Measurements from ENCODE around the gene MAPK10. TPM values are rescaled to one million over a fixed set of nuclear protein-coding genes. Genes with fewer than 3 reads are reported as not detected.

The MAPK10 gene
- total and polyA plus RNA-seq, 10 of the 15 experiments (the other 5 are each of a cell fraction or from before 2014, with no cell fraction given), result 1.1 to 4.2 (median 2.4) TPM

DNA sequence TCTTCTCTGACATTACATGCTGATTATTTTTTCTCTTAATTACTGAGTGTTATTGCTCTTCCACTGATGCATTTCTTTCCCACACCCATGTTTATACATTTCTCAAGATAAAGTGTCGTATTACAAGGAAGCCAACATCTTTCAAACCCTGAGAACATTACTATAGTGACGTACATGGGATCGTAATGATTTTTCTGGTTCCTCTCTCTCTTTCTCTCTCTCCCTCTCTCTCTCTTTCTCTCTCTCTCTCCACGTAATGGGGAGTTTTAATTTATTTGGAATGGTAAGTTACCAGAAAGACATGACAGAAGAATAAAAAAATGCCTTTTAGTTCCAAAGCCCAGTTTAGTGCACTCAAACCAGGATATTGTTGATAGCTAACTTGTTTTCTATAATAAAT lies 40.4 kb upstream of the MAPK10 start:
- in situ Hi-C loops (cut with MboI), result no loop called here
- ChIA-PET POLR2A (interaction anchor here (1.0 kb wide), 1 partner anchor 15 kb away, joined by 5 read pairs; no protein-coding TSS in a partner anchor), CTCF (no interaction called here), SMC1A (ENCODE audit: uncharacterized antibody, unreplicated experiment) (no interaction called here), RAD21 (ENCODE audit: unreplicated experiment) (no interaction called here)
- DNase-seq (ENCODE audit: low read depth, low spot score) (no peak), FAIRE-seq (no peak), ATAC-seq (no peak)
- no peaks in the 10 kb centered on the region for H3K4me1 ChIP-seq (ENCODE audit: control insufficient read depth, insufficient read depth, low read length)
- H3K4me3 ChIP-seq, result no peak overlapping the region
- WGBS (ENCODE audit: insufficient coverage, insufficient replicate concordance, low lambda C conversion rate, missing lambda C conversion rate), result 47% methylated on average over 4 of the region's 4 CpGs
- H3K9me3 ChIP-seq (replicated peaks; ENCODE audit: control insufficient read depth, insufficient read depth, low read length), result no peaks in the 10 kb centered on the region
- no peak overlapping the region for H3K4me2 ChIP-seq (ENCODE audit: control insufficient read depth, insufficient read depth)
- H3K27me3 ChIP-seq (replicated peaks in 1 of 2; ENCODE audit: control insufficient read depth in 2 of 2, insufficient read depth in 2 of 2, low read length in 1 of 2), result no peaks in the 10 kb centered on the region
- H3K9ac ChIP-seq (ENCODE audit: control insufficient read depth, insufficient read depth, low read length), result no peak overlapping the region
- BruUV-seq (replicated peaks), result no TSS peak
- no peaks in the 10 kb centered on the region for H4K20me1 ChIP-seq (ENCODE audit: control insufficient read depth, insufficient read depth)
- TF ChIP-seq RB1 (IDR thresholded peaks at IDR 0.05; ENCODE audit: borderline replicate concordance) (no peak), RBBP5 (conservative IDR thresholded peaks at IDR 0.05) (no peak), MTA3 (IDR thresholded peaks at IDR 0.05; ENCODE audit: borderline replicate concordance, low read length) (no peak), MEF2A (IDR thresholded peaks at IDR 0.05; ENCODE audit: insufficient read depth, low read depth, low read length) (no peak), RELA (IDR thresholded peaks at IDR 0.05; ENCODE audit: borderline replicate concordance, partially characterized antibody) (no peak), SMARCA5 (IDR thresholded peaks at IDR 0.05) (no peak), ESRRA (IDR thresholded peaks at IDR 0.05; ENCODE audit: low read length) (no peak), RCOR1 (conservative IDR thresholded peaks at IDR 0.05; ENCODE audit: low read depth, low read length) (no peak), SPI1 (IDR thresholded peaks at IDR 0.05; ENCODE audit: borderline replicate concordance, insufficient read depth, low read depth, low read length) (no peak), SUZ12 (IDR thresholded peaks at IDR 0.05; ENCODE audit: unreplicated experiment) (no peak), SRF (IDR thresholded peaks at IDR 0.05; ENCODE audit: low read depth in 2 of 2, low read length in 2 of 2) (no peak)
- TF ChIP-seq, protein P1, sequence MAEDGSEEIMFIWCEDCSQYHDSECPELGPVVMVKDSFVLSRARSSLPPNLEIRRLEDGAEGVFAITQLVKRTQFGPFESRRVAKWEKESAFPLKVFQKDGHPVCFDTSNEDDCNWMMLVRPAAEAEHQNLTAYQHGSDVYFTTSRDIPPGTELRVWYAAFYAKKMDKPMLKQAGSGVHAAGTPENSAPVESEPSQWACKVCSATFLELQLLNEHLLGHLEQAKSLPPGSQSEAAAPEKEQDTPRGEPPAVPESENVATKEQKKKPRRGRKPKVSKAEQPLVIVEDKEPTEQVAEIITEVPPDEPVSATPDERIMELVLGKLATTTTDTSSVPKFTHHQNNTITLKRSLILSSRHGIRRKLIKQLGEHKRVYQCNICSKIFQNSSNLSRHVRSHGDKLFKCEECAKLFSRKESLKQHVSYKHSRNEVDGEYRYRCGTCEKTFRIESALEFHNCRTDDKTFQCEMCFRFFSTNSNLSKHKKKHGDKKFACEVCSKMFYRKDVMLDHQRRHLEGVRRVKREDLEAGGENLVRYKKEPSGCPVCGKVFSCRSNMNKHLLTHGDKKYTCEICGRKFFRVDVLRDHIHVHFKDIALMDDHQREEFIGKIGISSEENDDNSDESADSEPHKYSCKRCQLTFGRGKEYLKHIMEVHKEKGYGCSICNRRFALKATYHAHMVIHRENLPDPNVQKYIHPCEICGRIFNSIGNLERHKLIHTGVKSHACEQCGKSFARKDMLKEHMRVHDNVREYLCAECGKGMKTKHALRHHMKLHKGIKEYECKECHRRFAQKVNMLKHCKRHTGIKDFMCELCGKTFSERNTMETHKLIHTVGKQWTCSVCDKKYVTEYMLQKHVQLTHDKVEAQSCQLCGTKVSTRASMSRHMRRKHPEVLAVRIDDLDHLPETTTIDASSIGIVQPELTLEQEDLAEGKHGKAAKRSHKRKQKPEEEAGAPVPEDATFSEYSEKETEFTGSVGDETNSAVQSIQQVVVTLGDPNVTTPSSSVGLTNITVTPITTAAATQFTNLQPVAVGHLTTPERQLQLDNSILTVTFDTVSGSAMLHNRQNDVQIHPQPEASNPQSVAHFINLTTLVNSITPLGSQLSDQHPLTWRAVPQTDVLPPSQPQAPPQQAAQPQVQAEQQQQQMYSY (CRISPR knock-in tag; IDR thresholded peaks at IDR 0.05), result no peak
- TF ChIP-seq, protein P2, sequence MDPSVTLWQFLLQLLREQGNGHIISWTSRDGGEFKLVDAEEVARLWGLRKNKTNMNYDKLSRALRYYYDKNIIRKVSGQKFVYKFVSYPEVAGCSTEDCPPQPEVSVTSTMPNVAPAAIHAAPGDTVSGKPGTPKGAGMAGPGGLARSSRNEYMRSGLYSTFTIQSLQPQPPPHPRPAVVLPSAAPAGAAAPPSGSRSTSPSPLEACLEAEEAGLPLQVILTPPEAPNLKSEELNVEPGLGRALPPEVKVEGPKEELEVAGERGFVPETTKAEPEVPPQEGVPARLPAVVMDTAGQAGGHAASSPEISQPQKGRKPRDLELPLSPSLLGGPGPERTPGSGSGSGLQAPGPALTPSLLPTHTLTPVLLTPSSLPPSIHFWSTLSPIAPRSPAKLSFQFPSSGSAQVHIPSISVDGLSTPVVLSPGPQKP (IDR thresholded peaks at IDR 0.05; ENCODE audit: low read depth, low read length), result no peak
- TF ChIP-seq, protein P3, sequence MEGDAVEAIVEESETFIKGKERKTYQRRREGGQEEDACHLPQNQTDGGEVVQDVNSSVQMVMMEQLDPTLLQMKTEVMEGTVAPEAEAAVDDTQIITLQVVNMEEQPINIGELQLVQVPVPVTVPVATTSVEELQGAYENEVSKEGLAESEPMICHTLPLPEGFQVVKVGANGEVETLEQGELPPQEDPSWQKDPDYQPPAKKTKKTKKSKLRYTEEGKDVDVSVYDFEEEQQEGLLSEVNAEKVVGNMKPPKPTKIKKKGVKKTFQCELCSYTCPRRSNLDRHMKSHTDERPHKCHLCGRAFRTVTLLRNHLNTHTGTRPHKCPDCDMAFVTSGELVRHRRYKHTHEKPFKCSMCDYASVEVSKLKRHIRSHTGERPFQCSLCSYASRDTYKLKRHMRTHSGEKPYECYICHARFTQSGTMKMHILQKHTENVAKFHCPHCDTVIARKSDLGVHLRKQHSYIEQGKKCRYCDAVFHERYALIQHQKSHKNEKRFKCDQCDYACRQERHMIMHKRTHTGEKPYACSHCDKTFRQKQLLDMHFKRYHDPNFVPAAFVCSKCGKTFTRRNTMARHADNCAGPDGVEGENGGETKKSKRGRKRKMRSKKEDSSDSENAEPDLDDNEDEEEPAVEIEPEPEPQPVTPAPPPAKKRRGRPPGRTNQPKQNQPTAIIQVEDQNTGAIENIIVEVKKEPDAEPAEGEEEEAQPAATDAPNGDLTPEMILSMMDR (IDR thresholded peaks at IDR 0.05 in 2 of 3, conservative IDR thresholded peaks at IDR 0.05 in 1 of 3; ENCODE audit: control insufficient read depth in 2 of 3, extremely low read depth in 1 of 3, insufficient read depth in 1 of 3, low read depth in 3 of 3, low read length in 3 of 3), result no peak
- TF ChIP-seq, protein P4, sequence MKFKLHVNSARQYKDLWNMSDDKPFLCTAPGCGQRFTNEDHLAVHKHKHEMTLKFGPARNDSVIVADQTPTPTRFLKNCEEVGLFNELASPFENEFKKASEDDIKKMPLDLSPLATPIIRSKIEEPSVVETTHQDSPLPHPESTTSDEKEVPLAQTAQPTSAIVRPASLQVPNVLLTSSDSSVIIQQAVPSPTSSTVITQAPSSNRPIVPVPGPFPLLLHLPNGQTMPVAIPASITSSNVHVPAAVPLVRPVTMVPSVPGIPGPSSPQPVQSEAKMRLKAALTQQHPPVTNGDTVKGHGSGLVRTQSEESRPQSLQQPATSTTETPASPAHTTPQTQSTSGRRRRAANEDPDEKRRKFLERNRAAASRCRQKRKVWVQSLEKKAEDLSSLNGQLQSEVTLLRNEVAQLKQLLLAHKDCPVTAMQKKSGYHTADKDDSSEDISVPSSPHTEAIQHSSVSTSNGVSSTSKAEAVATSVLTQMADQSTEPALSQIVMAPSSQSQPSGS (IDR thresholded peaks at IDR 0.05; ENCODE audit: low read length), result no peak
- TF ChIP-seq, protein P5, sequence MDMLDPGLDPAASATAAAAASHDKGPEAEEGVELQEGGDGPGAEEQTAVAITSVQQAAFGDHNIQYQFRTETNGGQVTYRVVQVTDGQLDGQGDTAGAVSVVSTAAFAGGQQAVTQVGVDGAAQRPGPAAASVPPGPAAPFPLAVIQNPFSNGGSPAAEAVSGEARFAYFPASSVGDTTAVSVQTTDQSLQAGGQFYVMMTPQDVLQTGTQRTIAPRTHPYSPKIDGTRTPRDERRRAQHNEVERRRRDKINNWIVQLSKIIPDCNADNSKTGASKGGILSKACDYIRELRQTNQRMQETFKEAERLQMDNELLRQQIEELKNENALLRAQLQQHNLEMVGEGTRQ (IDR thresholded peaks at IDR 0.05; ENCODE audit: borderline replicate concordance, low read depth, low read length), result no peak
- H3K79me2 ChIP-seq (ENCODE audit: control insufficient read depth, insufficient read depth, low read length), result no peaks in the 10 kb centered on the region
- H3K36me3 ChIP-seq (ENCODE audit: control insufficient read depth in 2 of 2, insufficient read depth in 2 of 2, low read length in 1 of 2), result no peaks in the 10 kb centered on the region
- intact Hi-C loops (cut with micrococcal nuclease; ENCODE audit: unreplicated experiment), result no loop called here
- H3K27ac ChIP-seq (ENCODE audit: control insufficient read depth, insufficient read depth), result no peak overlapping the region
- H2AFZ ChIP-seq (ENCODE audit: control insufficient read depth, low read depth, low read length), result no peak overlapping the region

Measured in GM12878 (cell line).